Measurements from ENCODE around the gene DLGAP5. TPM values are rescaled to one million over a fixed set of nuclear protein-coding genes. Genes with fewer than 3 reads are reported as not detected.

Gene DLGAP5
- total and polyA plus RNA-seq, 4 donors = 0.34 to 5.0 (median 0.63) TPM

DNA sequence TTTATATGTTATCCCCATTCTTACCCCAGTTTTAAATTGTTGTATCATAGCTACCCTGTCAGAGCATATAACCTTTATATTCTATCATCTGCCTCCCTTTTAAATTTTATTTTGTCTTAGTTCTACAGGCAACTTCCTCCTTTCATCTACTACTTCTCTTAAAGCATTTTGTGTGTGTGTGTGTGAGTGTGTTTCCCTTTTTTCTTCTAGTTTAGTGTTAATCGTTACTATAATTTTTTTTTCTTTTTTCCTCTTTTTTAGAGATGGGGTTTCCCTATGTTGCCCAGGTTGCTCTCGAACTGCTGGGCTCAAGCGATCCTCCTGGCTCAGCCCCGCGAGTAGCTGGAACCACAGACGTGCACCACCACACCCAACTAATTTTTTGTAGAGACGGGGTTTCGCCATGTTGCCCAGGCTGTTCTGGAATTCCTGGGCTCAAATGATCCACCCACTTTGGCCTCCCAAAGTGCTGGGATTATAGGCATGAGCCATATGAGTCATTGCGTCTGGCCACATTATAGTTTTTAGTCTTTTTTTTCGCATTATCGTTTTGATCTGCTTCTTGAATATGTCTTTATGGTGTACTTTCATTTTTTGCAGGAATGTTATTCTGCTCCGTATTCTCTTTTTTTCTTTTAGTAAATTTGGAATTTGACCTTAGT lies 46.8 kb upstream of the DLGAP5 start:
- no peak overlapping the region for H3K9ac ChIP-seq (ENCODE audit: insufficient read depth in 1 of 2, low read length in 2 of 2)
- peaks cover 0 to 2% (median 0%) of the 10 kb centered on the region in 5 donors for H3K4me1 ChIP-seq (ENCODE audit: control insufficient read depth in 5 of 5, insufficient read depth in 5 of 5, low read length in 5 of 5)
- H3K9me3 ChIP-seq (ENCODE audit: control insufficient read depth in 4 of 4, insufficient read depth in 3 of 4, low read length in 3 of 4) = no peaks in the 10 kb centered on the region
- ATAC-seq (ENCODE audit: insufficient read depth, low FRiP score) (no peak), DNase-seq (no peak)
- 63 to 74% methylated on average over 12 of the region's 12 CpGs for WGBS, 2 donors
- TF ChIP-seq, protein P1, sequence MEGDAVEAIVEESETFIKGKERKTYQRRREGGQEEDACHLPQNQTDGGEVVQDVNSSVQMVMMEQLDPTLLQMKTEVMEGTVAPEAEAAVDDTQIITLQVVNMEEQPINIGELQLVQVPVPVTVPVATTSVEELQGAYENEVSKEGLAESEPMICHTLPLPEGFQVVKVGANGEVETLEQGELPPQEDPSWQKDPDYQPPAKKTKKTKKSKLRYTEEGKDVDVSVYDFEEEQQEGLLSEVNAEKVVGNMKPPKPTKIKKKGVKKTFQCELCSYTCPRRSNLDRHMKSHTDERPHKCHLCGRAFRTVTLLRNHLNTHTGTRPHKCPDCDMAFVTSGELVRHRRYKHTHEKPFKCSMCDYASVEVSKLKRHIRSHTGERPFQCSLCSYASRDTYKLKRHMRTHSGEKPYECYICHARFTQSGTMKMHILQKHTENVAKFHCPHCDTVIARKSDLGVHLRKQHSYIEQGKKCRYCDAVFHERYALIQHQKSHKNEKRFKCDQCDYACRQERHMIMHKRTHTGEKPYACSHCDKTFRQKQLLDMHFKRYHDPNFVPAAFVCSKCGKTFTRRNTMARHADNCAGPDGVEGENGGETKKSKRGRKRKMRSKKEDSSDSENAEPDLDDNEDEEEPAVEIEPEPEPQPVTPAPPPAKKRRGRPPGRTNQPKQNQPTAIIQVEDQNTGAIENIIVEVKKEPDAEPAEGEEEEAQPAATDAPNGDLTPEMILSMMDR (IDR thresholded peaks at IDR 0.05; ENCODE audit: control extremely low read depth, extremely low read depth) = no peak
- H3K27me3 ChIP-seq (ENCODE audit: control insufficient read depth in 3 of 3, insufficient read depth in 3 of 3, low read length in 2 of 3) = peaks cover 0 to 27% (median 23%) of the 10 kb centered on the region in 3 donors
- no peaks in the 10 kb centered on the region for H3K36me3 ChIP-seq (ENCODE audit: control insufficient read depth in 4 of 4, insufficient read depth in 4 of 4, low read length in 4 of 4)
- H3K4me3 ChIP-seq = no peak overlapping the region
- no peak overlapping the region for H3K27ac ChIP-seq (ENCODE audit: low read depth in 1 of 2, low read length in 1 of 2)

DNA sequence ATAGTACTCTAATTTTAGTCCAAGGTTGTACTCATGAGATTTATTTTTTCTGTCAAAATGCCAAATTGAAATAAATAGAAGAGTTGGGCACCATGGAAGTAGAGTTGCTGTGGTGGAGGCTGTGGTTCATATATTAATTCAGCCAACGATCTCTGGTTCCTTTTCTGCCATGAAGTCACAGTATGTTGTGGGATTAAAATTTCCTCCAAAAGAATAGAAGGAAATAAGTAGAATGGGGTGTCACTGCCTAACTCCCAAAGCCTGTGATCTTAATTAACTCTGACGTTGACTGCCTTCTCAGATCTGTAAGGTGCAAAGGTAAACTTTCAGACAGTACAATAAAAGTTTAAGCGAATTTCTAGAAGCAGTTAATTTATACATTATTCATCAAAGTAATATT lies 42.2 kb upstream of the DLGAP5 start:
- Histone ChIP-seq H3K27me3 (ENCODE audit: control insufficient read depth in 3 of 3, insufficient read depth in 3 of 3, low read length in 2 of 3) (no peaks in the 10 kb centered on the region), H3K4me3 (no peak overlapping the region), H3K4me1 (ENCODE audit: control insufficient read depth in 5 of 5, insufficient read depth in 5 of 5, low read length in 5 of 5) (peaks cover 0 to 3% (median 0%) of the 10 kb centered on the region in 5 donors), H3K27ac (ENCODE audit: low read depth in 1 of 2, low read length in 1 of 2) (no peak overlapping the region), H3K9ac (ENCODE audit: insufficient read depth in 1 of 2, low read length in 2 of 2) (no peak overlapping the region), H3K36me3 (ENCODE audit: control insufficient read depth in 4 of 4, insufficient read depth in 4 of 4, low read length in 4 of 4) (no peaks in the 10 kb centered on the region), H3K9me3 (ENCODE audit: control insufficient read depth in 4 of 4, insufficient read depth in 3 of 4, low read length in 3 of 4) (no peaks in the 10 kb centered on the region)
- DNase-seq (no peak), ATAC-seq (ENCODE audit: insufficient read depth, low FRiP score) (no peak)
- TF ChIP-seq, protein P1 (IDR thresholded peaks at IDR 0.05; ENCODE audit: control extremely low read depth, extremely low read depth) = no peak
- WGBS, 2 donors = 39 to 46% methylated on average over 3 of the region's 3 CpGs

DNA sequence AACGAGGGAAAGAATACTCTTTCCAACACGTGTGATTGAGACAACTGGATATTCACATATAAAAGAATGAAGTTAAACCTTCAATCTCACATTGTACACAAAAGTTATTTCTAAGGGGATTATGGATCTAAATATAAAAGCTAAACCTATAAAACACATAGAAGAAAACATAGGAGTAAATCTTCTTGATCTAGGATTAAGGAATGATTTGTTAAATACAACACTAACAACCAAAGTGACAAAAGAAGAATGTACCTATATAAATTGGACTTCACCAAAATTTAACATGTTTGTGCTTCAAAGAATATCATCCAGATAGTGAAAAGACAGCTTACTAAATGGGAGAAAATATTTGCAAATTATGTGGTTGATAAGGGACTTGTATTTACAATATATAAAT lies 36.9 kb upstream of the DLGAP5 start:
- Histone ChIP-seq H3K27ac (ENCODE audit: low read depth in 1 of 2, low read length in 1 of 2) (no peak overlapping the region), H3K4me3 (no peak overlapping the region), H3K9ac (ENCODE audit: insufficient read depth in 1 of 2, low read length in 2 of 2) (no peak overlapping the region), H3K4me1 (ENCODE audit: control insufficient read depth in 5 of 5, insufficient read depth in 5 of 5, low read length in 5 of 5) (peaks cover 0 to 2% (median 0%) of the 10 kb centered on the region in 5 donors), H3K9me3 (ENCODE audit: control insufficient read depth in 4 of 4, insufficient read depth in 3 of 4, low read length in 3 of 4) (peaks cover 0 to 5% (median 2%) of the 10 kb centered on the region in 4 donors), H3K36me3 (ENCODE audit: control insufficient read depth in 4 of 4, insufficient read depth in 4 of 4, low read length in 4 of 4) (no peaks in the 10 kb centered on the region), H3K27me3 (ENCODE audit: control insufficient read depth in 3 of 3, insufficient read depth in 3 of 3, low read length in 2 of 3) (no peaks in the 10 kb centered on the region)
- DNase-seq (no peak), ATAC-seq (ENCODE audit: insufficient read depth, low FRiP score) (no peak)
- 81 to 88% methylated on average over 2 of the region's 2 CpGs for WGBS, 2 donors
- TF ChIP-seq, protein P1 (IDR thresholded peaks at IDR 0.05; ENCODE audit: control extremely low read depth, extremely low read depth) = no peak

DNA sequence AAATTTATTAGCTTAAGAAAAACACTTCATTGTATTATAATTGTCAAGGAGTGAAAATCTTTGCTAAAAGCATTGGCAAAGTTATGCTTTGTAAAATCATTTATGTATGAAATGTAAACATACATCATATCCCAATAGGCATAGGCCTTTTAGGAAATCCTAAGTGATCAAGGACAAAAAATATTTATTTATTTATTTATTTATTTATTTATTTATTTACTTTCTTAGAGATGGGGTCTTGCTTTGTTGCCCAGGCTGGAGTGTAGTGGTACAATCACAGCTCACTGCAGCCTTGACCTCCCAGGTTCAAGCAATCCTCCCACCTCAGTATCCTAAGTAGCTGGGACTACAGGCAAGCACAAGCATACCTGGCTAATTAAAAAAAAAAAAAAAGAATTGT lies 32.0 kb upstream of the DLGAP5 start:
- peaks cover 0 to 5% (median 2%) of the 10 kb centered on the region in 4 donors for H3K9me3 ChIP-seq (ENCODE audit: control insufficient read depth in 4 of 4, insufficient read depth in 3 of 4, low read length in 3 of 4)
- no peak overlapping the region for H3K9ac ChIP-seq (ENCODE audit: insufficient read depth in 1 of 2, low read length in 2 of 2)
- H3K4me1 ChIP-seq (ENCODE audit: control insufficient read depth in 5 of 5, insufficient read depth in 5 of 5, low read length in 5 of 5) = no peaks in the 10 kb centered on the region
- H3K4me3 ChIP-seq = no peak overlapping the region
- no peak overlapping the region for H3K27ac ChIP-seq (ENCODE audit: low read depth in 1 of 2, low read length in 1 of 2)
- TF ChIP-seq, protein P1 (IDR thresholded peaks at IDR 0.05; ENCODE audit: control extremely low read depth, extremely low read depth) = no peak
- H3K27me3 ChIP-seq (ENCODE audit: control insufficient read depth in 3 of 3, insufficient read depth in 3 of 3, low read length in 2 of 3) = no peaks in the 10 kb centered on the region
- ATAC-seq (ENCODE audit: insufficient read depth, low FRiP score) (no peak), DNase-seq (no peak)
- H3K36me3 ChIP-seq (ENCODE audit: control insufficient read depth in 4 of 4, insufficient read depth in 4 of 4, low read length in 4 of 4) = no peaks in the 10 kb centered on the region

Measured in lung (tissue), 12 donors.